ENCODE measurements around the gene GMDS. TPM values are rescaled to one million over a fixed set of nuclear protein-coding genes. Genes with fewer than 3 reads are reported as not detected.

Gene GMDS
- total RNA-seq, 1 donor from 2014 or later, result 7.2 TPM

DNA sequence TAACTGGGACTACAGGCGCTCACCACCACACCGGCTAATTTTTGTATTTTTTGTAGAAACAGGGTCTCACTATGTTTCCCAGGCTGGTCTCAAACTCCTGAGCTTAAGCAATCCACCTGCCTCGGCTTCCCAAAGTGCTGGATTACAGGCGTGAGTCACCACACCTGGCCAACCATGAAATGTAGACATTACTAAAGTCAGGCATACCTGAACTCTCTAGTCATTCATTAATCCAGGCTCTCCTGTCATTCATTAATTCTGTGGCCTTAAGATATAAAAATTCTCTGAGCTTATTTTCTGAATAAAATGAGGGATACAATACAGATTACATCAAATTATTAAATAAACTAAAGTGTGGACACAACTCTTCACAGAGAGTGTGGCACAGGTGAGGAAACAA, 159.7 kb downstream of the GMDS start:
- Histone ChIP-seq H3K27ac (replicated peaks) (no peak overlapping the region), H3K9me3 (replicated peaks) (peaks cover 1% of the 10 kb centered on the region), H3K4me3 (no peak overlapping the region), H3K27me3 (ENCODE audit: low read depth) (no peaks in the 10 kb centered on the region), H3K36me3 (no peaks in the 10 kb centered on the region), H3K4me1 (no peaks in the 10 kb centered on the region)
- intact Hi-C loops (cut with micrococcal nuclease), result no loop called here
- no peak for DNase-seq
- TF ChIP-seq, protein P1, sequence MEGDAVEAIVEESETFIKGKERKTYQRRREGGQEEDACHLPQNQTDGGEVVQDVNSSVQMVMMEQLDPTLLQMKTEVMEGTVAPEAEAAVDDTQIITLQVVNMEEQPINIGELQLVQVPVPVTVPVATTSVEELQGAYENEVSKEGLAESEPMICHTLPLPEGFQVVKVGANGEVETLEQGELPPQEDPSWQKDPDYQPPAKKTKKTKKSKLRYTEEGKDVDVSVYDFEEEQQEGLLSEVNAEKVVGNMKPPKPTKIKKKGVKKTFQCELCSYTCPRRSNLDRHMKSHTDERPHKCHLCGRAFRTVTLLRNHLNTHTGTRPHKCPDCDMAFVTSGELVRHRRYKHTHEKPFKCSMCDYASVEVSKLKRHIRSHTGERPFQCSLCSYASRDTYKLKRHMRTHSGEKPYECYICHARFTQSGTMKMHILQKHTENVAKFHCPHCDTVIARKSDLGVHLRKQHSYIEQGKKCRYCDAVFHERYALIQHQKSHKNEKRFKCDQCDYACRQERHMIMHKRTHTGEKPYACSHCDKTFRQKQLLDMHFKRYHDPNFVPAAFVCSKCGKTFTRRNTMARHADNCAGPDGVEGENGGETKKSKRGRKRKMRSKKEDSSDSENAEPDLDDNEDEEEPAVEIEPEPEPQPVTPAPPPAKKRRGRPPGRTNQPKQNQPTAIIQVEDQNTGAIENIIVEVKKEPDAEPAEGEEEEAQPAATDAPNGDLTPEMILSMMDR (IDR thresholded peaks at IDR 0.05; ENCODE audit: borderline replicate concordance), result no peak

DNA sequence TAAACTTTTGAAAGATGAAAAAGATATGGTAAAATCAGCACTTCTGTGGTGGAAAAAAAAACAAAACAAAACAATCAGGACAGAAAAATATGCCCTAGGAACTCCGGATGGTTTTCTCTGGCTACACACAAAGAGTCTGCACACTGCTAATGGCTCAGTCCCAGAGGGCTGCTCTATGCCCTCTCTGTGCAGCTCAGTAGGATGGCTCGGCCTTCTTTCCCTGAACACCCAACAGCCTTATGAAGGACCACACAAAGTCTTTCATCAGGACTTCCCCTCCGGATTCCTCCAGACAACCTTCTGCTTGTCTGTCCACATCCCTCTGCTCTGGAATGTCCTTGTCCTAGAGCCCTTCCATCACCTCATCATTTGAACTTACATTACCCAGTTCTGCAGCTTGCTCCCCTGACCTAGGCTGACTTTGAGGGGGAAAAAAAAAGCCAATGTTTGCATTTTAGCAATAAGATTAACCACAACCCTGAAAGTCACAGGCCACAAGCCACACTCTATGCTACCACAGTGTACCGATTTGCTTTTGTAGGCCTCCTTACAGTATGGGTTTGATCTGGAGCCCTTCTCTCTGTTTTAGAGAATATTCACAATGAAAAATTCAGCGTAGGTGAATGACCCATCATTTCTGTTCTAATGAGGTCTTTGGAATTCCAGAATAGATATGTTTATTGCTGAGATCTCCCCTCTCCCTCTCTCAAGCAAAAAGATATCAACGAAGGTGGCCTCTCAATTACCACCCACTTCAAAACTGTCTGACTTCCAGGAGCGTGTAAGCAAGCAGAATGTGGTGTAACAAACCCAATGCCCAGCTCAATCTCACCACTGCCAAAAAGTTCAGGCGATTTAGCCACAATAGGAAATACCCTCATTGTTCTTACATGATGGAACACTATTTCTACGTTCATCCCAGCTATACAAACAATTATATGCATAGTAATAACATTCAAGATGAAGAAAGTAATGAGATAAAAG, 164.0 kb downstream of the GMDS start:
- Histone ChIP-seq H3K9me3 (replicated peaks) (peaks cover 22% of the 10 kb centered on the region), H3K4me3 (no peak overlapping the region), H3K4me1 (no peaks in the 10 kb centered on the region), H3K27ac (replicated peaks) (no peak overlapping the region), H3K36me3 (no peaks in the 10 kb centered on the region), H3K27me3 (ENCODE audit: low read depth) (no peaks in the 10 kb centered on the region)
- TF ChIP-seq, protein P1 (IDR thresholded peaks at IDR 0.05; ENCODE audit: borderline replicate concordance), result no peak
- no peak for DNase-seq
- intact Hi-C loops (cut with micrococcal nuclease), result no loop called here

DNA sequence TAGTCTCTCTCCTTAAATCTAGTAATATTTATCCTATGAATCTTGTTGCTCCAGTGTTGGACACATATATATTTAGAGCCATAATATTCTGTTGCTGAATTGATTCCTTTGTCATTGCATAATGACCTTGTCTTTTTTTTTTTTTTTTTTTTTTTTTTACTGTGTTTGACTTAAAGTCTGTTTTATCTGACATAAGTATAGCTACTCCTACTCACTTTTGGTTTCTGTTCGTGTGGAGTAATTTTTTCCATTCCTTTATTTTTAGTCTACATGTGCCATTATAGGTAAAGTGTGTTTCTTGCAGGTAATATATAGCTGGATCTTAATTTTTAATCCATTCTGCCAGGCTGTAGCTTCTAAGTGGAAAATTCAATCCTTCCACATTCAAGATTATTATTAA, 166.5 kb downstream of the GMDS start:
- intact Hi-C loops (cut with micrococcal nuclease), result no loop called here
- H3K4me1 ChIP-seq, result no peaks in the 10 kb centered on the region
- DNase-seq, result no peak
- H3K36me3 ChIP-seq, result no peaks in the 10 kb centered on the region
- TF ChIP-seq, protein P1 (IDR thresholded peaks at IDR 0.05; ENCODE audit: borderline replicate concordance), result no peak
- peaks cover 22% of the 10 kb centered on the region for H3K9me3 ChIP-seq (replicated peaks)
- H3K4me3 ChIP-seq, result no peak overlapping the region
- H3K27me3 ChIP-seq (ENCODE audit: low read depth), result no peaks in the 10 kb centered on the region
- no peak overlapping the region for H3K27ac ChIP-seq (replicated peaks)

DNA sequence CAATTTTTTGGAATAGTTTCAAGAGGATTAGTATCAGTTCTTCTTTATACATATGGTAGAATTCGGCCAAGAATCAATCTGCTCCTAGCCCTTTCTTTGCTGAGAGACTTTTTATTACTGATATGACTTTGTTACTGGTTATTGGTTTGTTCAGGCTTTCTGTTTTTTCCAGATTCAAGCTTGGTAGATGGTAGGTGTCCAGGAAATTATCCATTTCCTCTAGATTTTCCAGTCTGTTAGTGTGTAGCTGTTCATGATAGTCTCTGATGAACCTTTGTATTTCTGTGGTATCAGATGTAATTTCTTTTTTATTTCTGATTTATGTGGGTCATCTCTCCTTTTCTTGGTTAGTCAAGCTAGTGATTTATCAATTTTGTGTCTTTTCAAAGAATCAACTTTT, 167.6 kb downstream of the GMDS start:
- H3K27ac ChIP-seq (replicated peaks), result no peak overlapping the region
- H3K4me1 ChIP-seq, result no peaks in the 10 kb centered on the region
- intact Hi-C loops (cut with micrococcal nuclease), result no loop called here
- no peaks in the 10 kb centered on the region for H3K27me3 ChIP-seq (ENCODE audit: low read depth)
- H3K4me3 ChIP-seq, result no peak overlapping the region
- no peaks in the 10 kb centered on the region for H3K36me3 ChIP-seq
- peaks cover 22% of the 10 kb centered on the region for H3K9me3 ChIP-seq (replicated peaks)
- TF ChIP-seq, protein P1 (IDR thresholded peaks at IDR 0.05; ENCODE audit: borderline replicate concordance), result no peak
- DNase-seq, result no peak

DNA sequence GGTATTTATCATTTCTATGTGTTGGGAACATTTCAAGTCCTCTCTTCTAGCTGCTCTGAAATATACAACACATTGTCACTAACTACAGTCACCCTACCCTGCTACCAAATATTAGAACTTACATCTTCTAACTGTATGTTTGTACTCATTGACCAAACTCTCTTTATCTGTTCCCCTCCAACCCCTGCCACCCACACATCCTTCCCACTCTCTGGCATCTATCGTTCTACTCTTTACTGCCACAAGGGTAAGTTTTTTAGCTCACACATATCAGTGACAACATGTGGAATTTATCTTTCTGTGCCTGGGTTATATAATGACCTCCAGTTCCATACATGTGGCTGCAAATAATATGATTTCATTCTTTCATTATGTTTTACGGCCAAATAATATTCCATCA, 171.9 kb downstream of the GMDS start:
- no peak overlapping the region for H3K4me3 ChIP-seq
- TF ChIP-seq, protein P1 (IDR thresholded peaks at IDR 0.05; ENCODE audit: borderline replicate concordance), result no peak
- H3K27me3 ChIP-seq (ENCODE audit: low read depth), result no peaks in the 10 kb centered on the region
- H3K9me3 ChIP-seq (replicated peaks), result peaks cover 14% of the 10 kb centered on the region
- intact Hi-C loops (cut with micrococcal nuclease), result no loop called here
- H3K36me3 ChIP-seq, result no peaks in the 10 kb centered on the region
- no peaks in the 10 kb centered on the region for H3K4me1 ChIP-seq
- no peak overlapping the region for H3K27ac ChIP-seq (replicated peaks)
- no peak for DNase-seq

Measured in left ventricle myocardium inferior (tissue), 1 donor.